ENCODE data around the gene ARHGAP18.

DNA sequence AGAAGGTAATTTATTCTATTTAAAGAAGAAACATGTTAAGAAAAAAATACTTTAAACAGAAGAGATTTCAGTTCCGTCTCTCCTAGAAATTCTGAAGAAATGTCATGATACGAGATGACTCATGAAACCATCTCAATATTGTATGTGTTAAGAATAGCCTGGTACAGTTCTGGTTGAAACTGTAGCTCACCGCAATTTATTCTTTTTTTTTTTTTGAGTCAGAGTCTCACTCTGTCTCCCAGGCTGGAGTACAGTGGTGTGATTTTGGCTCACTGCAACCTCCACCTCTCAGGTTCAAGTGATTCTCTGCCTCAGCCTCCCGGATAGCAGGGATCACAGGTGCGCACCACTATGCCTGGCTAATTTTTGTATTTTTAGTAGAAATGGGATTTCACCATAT is 103.3 kb downstream of the ARHGAP18 start:
- TF ChIP-seq CTCF (IDR thresholded peaks at IDR 0.05 in 8 of 11, conservative IDR thresholded peaks at IDR 0.05 in 3 of 11) (no peak), POLR2A (IDR thresholded peaks at IDR 0.05) (no peak)

Measured in spleen (tissue), 7 donors.